ENCODE measurements around the gene PAK1. TPM values are rescaled to one million over a fixed set of nuclear protein-coding genes. Genes with fewer than 3 reads are reported as not detected.

PAK1 gene
- total RNA-seq, 2 experiments from 2014 or later, result 85.7 to 91.5 TPM

- ChIA-PET POLR2A (no interaction called here), CTCF (interaction anchor here (1.4 to 2.5 kb wide), 3 partner anchors 20 to 116 kb away, joined by 5 to 8 read pairs (median 6); no protein-coding TSS in a partner anchor)
- Mint-ChIP-seq H3K4me1 (ENCODE audit: low read depth) (peaks cover 26% of the 10 kb centered on the region), H3K9me3 (ENCODE audit: insufficient read depth) (peaks cover 4% of the 10 kb centered on the region), H3K4me3 (no peak overlapping the region), H3K36me3 (ENCODE audit: low read depth) (no peaks in the 10 kb centered on the region), H3K27ac (no peak overlapping the region), H3K27me3 (ENCODE audit: low read depth) (peaks cover 3% of the 10 kb centered on the region)
- DNase-seq, result no peak
- ATAC-seq, result no peak
Observed at GRCh38 chr11:77431813-77432212, 42.1 kb downstream of the PAK1 start.

GRCh38 chr11:77428598-77428997, 45.3 kb downstream of the PAK1 start:
- POLR2A ChIA-PET, result no interaction called here
- CTCF ChIA-PET, result no interaction called here
- DNase-seq (no peak), ATAC-seq (no peak)
- Mint-ChIP-seq H3K27ac (no peak overlapping the region), H3K4me1 (ENCODE audit: low read depth) (peaks cover 21% of the 10 kb centered on the region), H3K27me3 (ENCODE audit: low read depth) (peaks cover 5% of the 10 kb centered on the region), H3K9me3 (ENCODE audit: insufficient read depth) (peaks cover 4% of the 10 kb centered on the region), H3K36me3 (ENCODE audit: low read depth) (no peaks in the 10 kb centered on the region), H3K4me3 (no peak overlapping the region)

GRCh38 chr11:77425346-77425745, 48.5 kb downstream of the PAK1 start:
- no peaks in the 10 kb centered on the region for H3K36me3 Mint-ChIP-seq (ENCODE audit: low read depth)
- ChIA-PET POLR2A (no interaction called here), CTCF (interaction anchor here (2.3 kb wide), 1 partner anchor 14 kb away, joined by 6 read pairs; no protein-coding TSS in a partner anchor)
- DNase-seq (no peak), ATAC-seq (no peak)
- peaks cover 3% of the 10 kb centered on the region for H3K27me3 Mint-ChIP-seq (ENCODE audit: low read depth)
- H3K4me3 Mint-ChIP-seq, result no peak overlapping the region
- no peak overlapping the region for H3K27ac Mint-ChIP-seq
- peaks cover 11% of the 10 kb centered on the region for H3K4me1 Mint-ChIP-seq (ENCODE audit: low read depth)
- no peaks in the 10 kb centered on the region for H3K9me3 Mint-ChIP-seq (ENCODE audit: insufficient read depth)

- CTCF ChIA-PET, result no interaction called here
Observed at GRCh38 chr11:77424644-77425043, 49.2 kb downstream of the PAK1 start.

GRCh38 chr11:77423624-77424023, 50.3 kb downstream of the PAK1 start:
- peaks cover 2% of the 10 kb centered on the region for H3K4me1 Mint-ChIP-seq (ENCODE audit: low read depth)
- ChIA-PET POLR2A (no interaction called here), CTCF (no interaction called here)

More at GRCh38 chr11:77424644-77425043, 49.2 kb downstream of the PAK1 start:
- Mint-ChIP-seq H3K36me3 (ENCODE audit: low read depth) (no peaks in the 10 kb centered on the region), H3K4me1 (ENCODE audit: low read depth) (peaks cover 4% of the 10 kb centered on the region), H3K4me3 (no peak overlapping the region), H3K9me3 (ENCODE audit: insufficient read depth) (no peaks in the 10 kb centered on the region), H3K27ac (no peak overlapping the region), H3K27me3 (ENCODE audit: low read depth) (peaks cover 3% of the 10 kb centered on the region)
- POLR2A ChIA-PET, result no interaction called here
- no peak for DNase-seq
- ATAC-seq, result no peak

GRCh38 chr11:77422687-77423086, 51.2 kb downstream of the PAK1 start:
- Mint-ChIP-seq H3K4me3 (no peak overlapping the region), H3K27me3 (ENCODE audit: low read depth) (peaks cover 3% of the 10 kb centered on the region), H3K27ac (no peak overlapping the region), H3K4me1 (ENCODE audit: low read depth) (peaks cover 8% of the 10 kb centered on the region), H3K36me3 (ENCODE audit: low read depth) (no peaks in the 10 kb centered on the region), H3K9me3 (ENCODE audit: insufficient read depth) (no peaks in the 10 kb centered on the region)
- POLR2A ChIA-PET, result no interaction called here
- ATAC-seq (no peak), DNase-seq (no peak)
- CTCF ChIA-PET, result no interaction called here

More at GRCh38 chr11:77423624-77424023, 50.3 kb downstream of the PAK1 start:
- no peak overlapping the region for H3K27ac Mint-ChIP-seq
- peaks cover 3% of the 10 kb centered on the region for H3K27me3 Mint-ChIP-seq (ENCODE audit: low read depth)
- no peak for ATAC-seq
- H3K36me3 Mint-ChIP-seq (ENCODE audit: low read depth), result no peaks in the 10 kb centered on the region
- no peaks in the 10 kb centered on the region for H3K9me3 Mint-ChIP-seq (ENCODE audit: insufficient read depth)
- no peak overlapping the region for H3K4me3 Mint-ChIP-seq
- DNase-seq, result no peak

GRCh38 chr11:77421041-77421723, 52.7 kb downstream of the PAK1 start:
- Mint-ChIP-seq H3K27me3 (ENCODE audit: low read depth) (peaks cover 3% of the 10 kb centered on the region), H3K4me1 (ENCODE audit: low read depth) (peaks cover 13% of the 10 kb centered on the region), H3K27ac (no peak overlapping the region), H3K4me3 (no peak overlapping the region), H3K36me3 (ENCODE audit: low read depth) (no peaks in the 10 kb centered on the region), H3K9me3 (ENCODE audit: insufficient read depth) (no peaks in the 10 kb centered on the region)
- ATAC-seq, result no peak
- DNase-seq, result no peak
- ChIA-PET CTCF (no interaction called here), POLR2A (no interaction called here)

- H3K27ac Mint-ChIP-seq, result no peak overlapping the region
- peaks cover 13% of the 10 kb centered on the region for H3K4me1 Mint-ChIP-seq (ENCODE audit: low read depth)
- H3K36me3 Mint-ChIP-seq (ENCODE audit: low read depth), result no peaks in the 10 kb centered on the region
- ChIA-PET CTCF (interaction anchor here (1.1 to 1.5 kb wide), 2 partner anchors 8 to 98 kb away, joined by 3 to 5 read pairs; no protein-coding TSS in a partner anchor), POLR2A (no interaction called here)
- H3K27me3 Mint-ChIP-seq (ENCODE audit: low read depth), result no peaks in the 10 kb centered on the region
- DNase-seq (no peak), ATAC-seq (no peak)
- H3K9me3 Mint-ChIP-seq (ENCODE audit: insufficient read depth), result no peaks in the 10 kb centered on the region
- no peak overlapping the region for H3K4me3 Mint-ChIP-seq
Observed at GRCh38 chr11:77418971-77419597, 54.8 kb downstream of the PAK1 start.

GRCh38 chr11:77418155-77418970, 55.5 kb downstream of the PAK1 start:
- Mint-ChIP-seq H3K36me3 (ENCODE audit: low read depth) (no peaks in the 10 kb centered on the region), H3K4me1 (ENCODE audit: low read depth) (peaks cover 13% of the 10 kb centered on the region), H3K27ac (no peak overlapping the region), H3K4me3 (no peak overlapping the region), H3K27me3 (ENCODE audit: low read depth) (no peaks in the 10 kb centered on the region), H3K9me3 (ENCODE audit: insufficient read depth) (no peaks in the 10 kb centered on the region)
- CTCF ChIA-PET, result no interaction called here
- POLR2A ChIA-PET, result no interaction called here
- ATAC-seq (no peak), DNase-seq (no peak)

- H3K27me3 Mint-ChIP-seq (ENCODE audit: low read depth), result no peaks in the 10 kb centered on the region
- no peak for ATAC-seq
- POLR2A ChIA-PET, result no interaction called here
Observed at GRCh38 chr11:77416357-77416756, 57.5 kb downstream of the PAK1 start.

GRCh38 chr11:77413850-77414460, 59.9 kb downstream of the PAK1 start:
- ChIA-PET POLR2A (no interaction called here), CTCF (interaction anchor here (2.5 kb wide), 1 partner anchor 58 kb away, joined by 19 read pairs; no protein-coding TSS in a partner anchor)
- DNase-seq (no peak), ATAC-seq (no peak)
- H3K36me3 Mint-ChIP-seq (ENCODE audit: low read depth), result peaks cover 13% of the 10 kb centered on the region
- H3K27me3 Mint-ChIP-seq (ENCODE audit: low read depth), result no peaks in the 10 kb centered on the region
- H3K27ac Mint-ChIP-seq, result no peak overlapping the region
- no peak overlapping the region for H3K4me3 Mint-ChIP-seq
- H3K9me3 Mint-ChIP-seq (ENCODE audit: insufficient read depth), result no peaks in the 10 kb centered on the region
- H3K4me1 Mint-ChIP-seq (ENCODE audit: low read depth), result peaks cover 46% of the 10 kb centered on the region

More at GRCh38 chr11:77416357-77416756, 57.5 kb downstream of the PAK1 start:
- peaks cover 1% of the 10 kb centered on the region for H3K36me3 Mint-ChIP-seq (ENCODE audit: low read depth)
- DNase-seq, result no peak
- no peak overlapping the region for H3K27ac Mint-ChIP-seq
- H3K9me3 Mint-ChIP-seq (ENCODE audit: insufficient read depth), result no peaks in the 10 kb centered on the region
- H3K4me1 Mint-ChIP-seq (ENCODE audit: low read depth), result peaks cover 24% of the 10 kb centered on the region
- CTCF ChIA-PET, result no interaction called here
- H3K4me3 Mint-ChIP-seq, result no peak overlapping the region

Measured in activated CD8-positive, alpha-beta T cell treated with anti-CD3 and anti-CD28 coated beads, Interleukin-2, amount 10 ng/mL, durations not matched to agents 7 days and 5 days (primary cell).